HEK293 (cell line): ENCODE data around the gene MKRN3.

ENCODE experiments used
- CTCF ChIA-PET: fragments of 350-600 bp; formaldehyde crosslinking; extraction: SDS; loops from one replicate; lab custom pipeline; 2021; ENCODE audit warnings: antibody characterized with exemption; lab: Yijun Ruan, JAX
- POLR2A ChIA-PET: fragments of 300-600 bp; formaldehyde crosslinking; extraction: SDS; loops from one replicate; lab custom pipeline; 2020; ENCODE audit warnings: antibody characterized with exemption, inconsistent platforms; lab: Yijun Ruan, JAX
- H3K27ac ChIP-seq: fragments of 200-500 bp; sonication (Bioruptor generic); 2 replicates; pipeline ENCODE4 v1.5.1; 2014; ENCODE audit warnings: low read depth, low read length, control low read depth, inconsistent platforms; ENCODE audit errors: extremely low read depth
- H3K36me3 ChIP-seq, 2 experiments: fragments of 200-500 bp in 1 of 2; sonication (Bioruptor generic) in 1 of 2; 1 replicate in 1 of 2; 2 replicates in 1 of 2; pipeline ENCODE4 v1.5.1; 2014 to 2017; ENCODE audit warnings: inconsistent platforms in 2 of 2, low read length in 2 of 2; ENCODE audit not compliant: control insufficient read depth in 2 of 2, insufficient read depth in 1 of 2
- H3K4me1 ChIP-seq: fragments of 200-500 bp; sonication (Bioruptor generic); 2 replicates; pipeline ENCODE4 v1.5.1; 2014; ENCODE audit warnings: mild to moderate bottlenecking, low read length, inconsistent platforms; ENCODE audit not compliant: control insufficient read depth, insufficient read depth
- H3K4me3 ChIP-seq: 2 replicates; pipeline ENCODE4 v1.5.1; 2011; ENCODE audit warnings: low read depth, mild to moderate bottlenecking, control low read depth, low read length, moderate library complexity
- H3K9me3 ChIP-seq: fragments of 200-500 bp; sonication (Bioruptor generic); 2 replicates; pipeline ENCODE4 v1.5.1; 2014; ENCODE audit warnings: low read depth, low read length, inconsistent platforms; ENCODE audit not compliant: control insufficient read depth, insufficient read depth
- KLF9 ChIP-seq: fragments of 450-650 bp; formaldehyde crosslinking; IDR thresholded peaks from 2 replicates; pipeline ENCODE4 v1.5.1; 2016; ENCODE audit warnings: missing biosample characterization, missing genetic modification characterization, low read depth
- PRDM2 ChIP-seq: fragments of 450-650 bp; formaldehyde crosslinking; IDR thresholded peaks from 2 replicates; pipeline ENCODE4 v1.5.1; 2016; ENCODE audit warnings: missing biosample characterization, missing genetic modification characterization, borderline replicate concordance
- REPIN1 ChIP-seq: fragments of 450-650 bp; formaldehyde crosslinking; IDR thresholded peaks from 2 replicates; pipeline ENCODE4 v1.5.1; 2017; ENCODE audit warnings: missing biosample characterization, missing genetic modification characterization, low read depth
- SCRT2 ChIP-seq: fragments of 450-650 bp; formaldehyde crosslinking; IDR thresholded peaks from 2 replicates; pipeline ENCODE4 v1.5.1; 2016; ENCODE audit warnings: missing biosample characterization, missing genetic modification characterization
- YY1 ChIP-seq: fragments of 450-650 bp; formaldehyde crosslinking; IDR thresholded peaks from 2 replicates; pipeline ENCODE4 v1.5.1; 2018; ENCODE audit warnings: missing biosample characterization, missing genetic modification characterization
- YY2 ChIP-seq: fragments of 450-650 bp; formaldehyde crosslinking; IDR thresholded peaks from 2 replicates; pipeline ENCODE4 v1.5.1; 2016; ENCODE audit warnings: missing biosample characterization, missing genetic modification characterization
- ZNF146 ChIP-seq: fragments of 450-650 bp; formaldehyde crosslinking; IDR thresholded peaks from 2 replicates; pipeline ENCODE4 v1.5.1; 2016; ENCODE audit warnings: missing biosample characterization, missing genetic modification characterization
- ZNF2 ChIP-seq: fragments of 450-650 bp; formaldehyde crosslinking; IDR thresholded peaks from 2 replicates; pipeline ENCODE4 v1.5.1; 2016; ENCODE audit warnings: missing biosample characterization, missing genetic modification characterization
- ZNF26 ChIP-seq: fragments of 450-650 bp; formaldehyde crosslinking; IDR thresholded peaks from 2 replicates; pipeline ENCODE4 v1.5.1; 2016; ENCODE audit warnings: missing biosample characterization, missing genetic modification characterization
- ZNF274 ChIP-seq, 2 experiments: fragments of 200-500 bp in 1 of 2; fragments of 450-650 bp in 1 of 2; sonication (Bioruptor generic) in 1 of 2; formaldehyde crosslinking in 1 of 2; IDR thresholded peaks; 2 replicates each; pipeline versions ENCODE4 v1.5.1 to v1.6.1; 2014 to 2016; ENCODE audit warnings: borderline replicate concordance in 1 of 2, inconsistent platforms in 1 of 2, low read length in 1 of 2, missing biosample characterization in 1 of 2, missing genetic modification characterization in 1 of 2
- ZNF391 ChIP-seq: fragments of 450-650 bp; formaldehyde crosslinking; IDR thresholded peaks from 2 replicates; pipeline ENCODE4 v1.5.1; 2016; ENCODE audit warnings: low read depth, missing biosample characterization, missing genetic modification characterization, borderline replicate concordance
- ZNF423 ChIP-seq: fragments of 450-650 bp; formaldehyde crosslinking; IDR thresholded peaks from 2 replicates; pipeline ENCODE4 v1.5.1; 2016; ENCODE audit warnings: missing biosample characterization, missing genetic modification characterization
- ZNF501 ChIP-seq: fragments of 450-650 bp; formaldehyde crosslinking; IDR thresholded peaks from 2 replicates; pipeline ENCODE4 v1.5.1; 2016; ENCODE audit warnings: missing biosample characterization, missing genetic modification characterization
- ZNF510 ChIP-seq: fragments of 450-650 bp; formaldehyde crosslinking; IDR thresholded peaks from 2 replicates; pipeline ENCODE4 v1.5.1; 2018; ENCODE audit warnings: mild to moderate bottlenecking, missing genetic modification characterization, missing biosample characterization; ENCODE audit not compliant: insufficient replicate concordance
- ZNF768 ChIP-seq: fragments of 450-650 bp; formaldehyde crosslinking; IDR thresholded peaks from 2 replicates; pipeline ENCODE4 v1.5.1; 2018; ENCODE audit warnings: missing biosample characterization, mild to moderate bottlenecking, missing genetic modification characterization
- ZNF791 ChIP-seq: fragments of 450-650 bp; formaldehyde crosslinking; IDR thresholded peaks from 2 replicates; pipeline ENCODE4 v1.5.1; 2016; ENCODE audit warnings: missing biosample characterization, missing genetic modification characterization
- ZSCAN18 ChIP-seq: fragments of 450-650 bp; formaldehyde crosslinking; IDR thresholded peaks from 2 replicates; pipeline ENCODE4 v1.5.1; 2016; ENCODE audit warnings: missing biosample characterization, missing genetic modification characterization

The MKRN3 gene

GRCh38 chr15:23524816-23525215 is 40.7 kb upstream of the MKRN3 start (continued):
- no peak for TF ChIP-seq ZSCAN18
- no peak for TF ChIP-seq YY1 (tag by site-specific recombination)
- TF ChIP-seq KLF9 (tag by site-specific recombination), result no peak
- TF ChIP-seq ZNF791 (tag by site-specific recombination), result no peak
- TF ChIP-seq ZNF2 (tag by site-specific recombination), result no peak
- TF ChIP-seq PRDM2, result no peak
- TF ChIP-seq ZNF274 (IDR thresholded peaks at IDR 0.05; ENCODE audit: low read length), result no peak
- TF ChIP-seq ZNF274 (tag by site-specific recombination; IDR thresholded peaks at IDR 0.05; ENCODE audit: borderline replicate concordance), result no peak
- TF ChIP-seq YY2 (tag by site-specific recombination), result no peak
- no peak for TF ChIP-seq ZNF26
- no peak for TF ChIP-seq REPIN1
- no peak for TF ChIP-seq ZNF391
- no peak for TF ChIP-seq ZNF510 (tag by site-specific recombination)

- ChIA-PET POLR2A (no interaction called here), CTCF (no interaction called here)
- no peaks in the 10 kb centered on the region for H3K9me3 ChIP-seq
- no peaks in the 10 kb centered on the region for H3K36me3 ChIP-seq
- H3K27ac ChIP-seq, result no peak overlapping the region
- TF ChIP-seq ZNF423 (tag by site-specific recombination), result no peak
- no peak overlapping the region for H3K4me3 ChIP-seq
- no peaks in the 10 kb centered on the region for H3K4me1 ChIP-seq
These were observed 35.6 kb upstream of the MKRN3 start for GRCh38 chr15:23529891-23530290.

GRCh38 chr15:23532024-23532423 is 33.5 kb upstream of the MKRN3 start:
- CTCF ChIA-PET, result no interaction called here
- POLR2A ChIA-PET, result no interaction called here
- Histone ChIP-seq H3K4me3 (no peak overlapping the region), H3K27ac (no peak overlapping the region), H3K9me3 (no peaks in the 10 kb centered on the region), H3K36me3 (no peaks in the 10 kb centered on the region), H3K4me1 (no peaks in the 10 kb centered on the region)
- no peak for TF ChIP-seq ZNF501 (tag by site-specific recombination)
- TF ChIP-seq ZNF768, result no peak
- TF ChIP-seq SCRT2 (tag by site-specific recombination), result peak; percentile 75
- no peak for TF ChIP-seq ZNF2 (tag by site-specific recombination)
- TF ChIP-seq ZNF146 (tag by site-specific recombination), result no peak
